CD4-positive, CD25-positive, alpha-beta regulatory T cell (primary cell): Measurements from ENCODE around the gene SORCS1. TPM values are rescaled to one million over a fixed set of nuclear protein-coding genes. Genes with fewer than 3 reads are reported as not detected.

ENCODE experiments used
- ATAC-seq, 2 donors: fragments of 150-1000 bp; cut with Tn5 transposase; one replicate each; pipeline ENCODE4 v1.10.0; 2021; ENCODE audit warnings: low read depth in 2 of 2, moderate number of reproducible peaks in 2 of 2, moderate library complexity in 1 of 2
- DNase-seq, 3 donors: peaks; one replicate each; pipeline versions ENCODE4 v3.0.0 to v3.0.0-alpha.2; 2012 to 2022; ENCODE audit warnings: mixed read lengths in 1 of 3
- H3K27ac ChIP-seq: one replicate; pipeline ENCODE4 v1.7.0; 2013; ENCODE audit warnings: mild to moderate bottlenecking, low read length; ENCODE audit not compliant: insufficient read depth, poor library complexity, severe bottlenecking
- H3K27me3 ChIP-seq: one replicate; pipeline ENCODE4 v1.7.0; 2013; ENCODE audit warnings: low read length; ENCODE audit not compliant: control insufficient read depth, insufficient read depth
- H3K36me3 ChIP-seq: one replicate; pipeline ENCODE4 v1.7.0; 2013; ENCODE audit warnings: mild to moderate bottlenecking, low read length, moderate library complexity; ENCODE audit not compliant: control insufficient read depth, insufficient read depth
- H3K4me1 ChIP-seq: 2 replicates; pipeline ENCODE4 v1.7.0; 2013; ENCODE audit warnings: mild to moderate bottlenecking, low read length; ENCODE audit not compliant: insufficient read depth, control insufficient read depth, poor library complexity, severe bottlenecking
- H3K4me3 ChIP-seq: one replicate; pipeline ENCODE4 v1.7.0; 2013; ENCODE audit warnings: low read depth, mild to moderate bottlenecking, low read length, moderate library complexity
- H3K9me3 ChIP-seq, 2 experiments: 1 replicate in 1 of 2; 2 replicates in 1 of 2; pipeline ENCODE4 v1.7.0; 2013; ENCODE audit warnings: low read length in 2 of 2, mild to moderate bottlenecking in 1 of 2, moderate library complexity in 1 of 2; ENCODE audit not compliant: control insufficient read depth in 2 of 2
- H3K27ac Mint-ChIP-seq, 3 donors: one replicate each; pipeline ENCODE4 v1.8.0; 2020 to 2022; ENCODE audit warnings: mild to moderate bottlenecking in 3 of 3, mixed read lengths in 3 of 3, moderate library complexity in 2 of 3
- H3K27me3 Mint-ChIP-seq: one replicate; pipeline ENCODE4 v1.8.0; 2022; ENCODE audit warnings: mild to moderate bottlenecking, mixed read lengths
- H3K36me3 Mint-ChIP-seq: one replicate; pipeline ENCODE4 v1.8.0; 2020; ENCODE audit warnings: mixed read lengths
- H3K4me1 Mint-ChIP-seq, 4 donors: one replicate each; pipeline ENCODE4 v1.8.0; 2020 to 2022; ENCODE audit warnings: mixed read lengths in 4 of 4, mild to moderate bottlenecking in 1 of 4
- H3K4me3 Mint-ChIP-seq, 4 donors: one replicate each; pipeline ENCODE4 v1.8.0; 2020 to 2022; ENCODE audit warnings: mild to moderate bottlenecking in 4 of 4, mixed read lengths in 4 of 4, moderate library complexity in 3 of 4
- H3K9me3 Mint-ChIP-seq, 7 donors: one replicate each; pipeline ENCODE4 v1.8.0; 2020 to 2022; ENCODE audit warnings: mixed read lengths in 7 of 7, mild to moderate bottlenecking in 3 of 7, moderate library complexity in 2 of 7
- polyA plus RNA-seq, 4 donors: library from polyadenylated mRNA; unstranded; fragments of 300-500 nt; fragmentation: Illumina TruSeq; gene quantifications; one replicate each; pipeline ENCODE4 v1.2.3, GENCODE V29; 2021
- total RNA-seq: library from RNA; stranded (reverse); gene quantifications from one replicate; pipeline ENCODE4 v1.2.3, GENCODE V29; 2022

The SORCS1 gene
- total and polyA plus RNA-seq, 5 donors from 2014 or later = not detected

DNA sequence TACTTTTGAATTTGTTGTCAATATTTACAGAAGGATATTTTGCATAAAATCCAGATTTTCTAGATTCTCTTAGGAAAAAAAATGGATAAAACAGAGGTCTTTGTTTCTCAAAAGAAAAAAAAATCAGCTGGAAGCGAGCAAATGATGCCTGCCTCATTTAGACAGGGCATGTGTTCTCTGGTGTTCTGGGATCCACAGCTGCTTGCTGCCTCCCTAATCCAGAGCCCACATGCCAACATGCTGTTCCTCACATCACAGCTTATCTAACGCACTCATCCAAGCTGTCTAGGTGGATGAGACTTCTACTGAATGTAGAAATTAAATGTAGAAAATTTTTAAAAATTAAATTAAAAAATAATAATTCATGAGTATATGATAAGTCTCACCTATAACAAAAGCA, 630.1 kb downstream of the SORCS1 start:
- Mint-ChIP-seq H3K9me3 (peaks cover 0 to 10% (median 3%) of the 10 kb centered on the region in 7 donors), H3K4me1 (no peaks in the 10 kb centered on the region), H3K36me3 (no peaks in the 10 kb centered on the region), H3K27ac (no peak overlapping the region), H3K4me3 (no peak overlapping the region), H3K27me3 (no peaks in the 10 kb centered on the region)
- H3K27ac ChIP-seq = no peak overlapping the region
- no peaks in the 10 kb centered on the region for H3K9me3 ChIP-seq
- no peaks in the 10 kb centered on the region for H3K36me3 ChIP-seq
- H3K27me3 ChIP-seq = no peaks in the 10 kb centered on the region
- ATAC-seq = no peak
- H3K4me3 ChIP-seq = no peak overlapping the region
- no peak for DNase-seq
- no peaks in the 10 kb centered on the region for H3K4me1 ChIP-seq

DNA sequence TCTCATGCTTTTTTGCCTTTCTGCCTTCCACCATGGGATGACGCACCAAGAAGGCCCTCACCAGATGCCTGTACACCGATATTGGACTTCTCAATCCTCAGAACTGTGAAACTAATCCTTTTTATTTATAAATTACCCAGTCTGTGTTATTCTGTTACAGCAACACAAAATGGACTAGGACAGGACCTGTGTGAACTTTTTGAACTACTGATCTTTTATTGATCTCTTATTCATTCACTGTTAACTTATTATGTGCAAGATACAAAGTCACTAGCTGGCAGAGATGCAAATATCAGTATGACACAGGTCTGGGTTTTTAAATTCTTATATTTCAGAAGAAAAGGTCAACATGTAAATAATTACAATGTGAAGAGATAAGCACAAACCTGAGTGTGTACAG, 635.8 kb downstream of the SORCS1 start:
- no peaks in the 10 kb centered on the region for H3K9me3 ChIP-seq
- no peaks in the 10 kb centered on the region for H3K36me3 Mint-ChIP-seq
- H3K4me1 Mint-ChIP-seq = no peaks in the 10 kb centered on the region

DNA sequence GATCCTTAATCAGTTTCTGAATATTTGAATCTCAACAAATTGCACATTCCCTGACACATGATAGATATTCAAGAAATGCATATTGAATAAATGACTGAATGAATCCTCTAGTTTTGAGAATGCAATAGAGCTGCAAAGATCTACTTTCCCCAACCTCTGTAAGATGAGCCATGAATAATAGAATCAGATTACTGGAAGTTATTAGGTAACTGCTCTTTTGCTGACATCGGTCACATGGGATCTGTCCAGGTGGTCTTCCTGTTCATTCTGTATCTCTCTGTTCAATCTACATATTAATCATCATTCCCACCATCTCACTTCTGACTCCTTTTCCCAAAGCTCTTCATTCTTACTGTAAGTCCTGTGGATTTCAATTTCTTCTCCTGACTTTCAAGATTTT, 638.7 kb downstream of the SORCS1 start:
- Histone ChIP-seq H3K27me3 (no peaks in the 10 kb centered on the region), H3K9me3 (no peaks in the 10 kb centered on the region), H3K4me1 (no peaks in the 10 kb centered on the region), H3K36me3 (no peaks in the 10 kb centered on the region), H3K4me3 (no peak overlapping the region), H3K27ac (no peak overlapping the region)
- no peaks in the 10 kb centered on the region for H3K27me3 Mint-ChIP-seq
- ATAC-seq = no peak
- no peaks in the 10 kb centered on the region for H3K36me3 Mint-ChIP-seq
- no peaks in the 10 kb centered on the region for H3K4me1 Mint-ChIP-seq
- H3K4me3 Mint-ChIP-seq = no peak overlapping the region
- DNase-seq = no peak
- peaks cover 1 to 7% (median 4%) of the 10 kb centered on the region in 7 donors for H3K9me3 Mint-ChIP-seq
- no peak overlapping the region for H3K27ac Mint-ChIP-seq

More for the DNA sequence above, 635.8 kb downstream of the SORCS1 start:
- Histone ChIP-seq H3K27me3 (no peaks in the 10 kb centered on the region), H3K4me3 (no peak overlapping the region), H3K27ac (no peak overlapping the region), H3K36me3 (no peaks in the 10 kb centered on the region), H3K4me1 (no peaks in the 10 kb centered on the region)
- no peak overlapping the region for H3K27ac Mint-ChIP-seq
- H3K27me3 Mint-ChIP-seq = no peaks in the 10 kb centered on the region
- H3K9me3 Mint-ChIP-seq = peaks cover 1 to 11% (median 4%) of the 10 kb centered on the region in 7 donors
- ATAC-seq = no peak
- H3K4me3 Mint-ChIP-seq = no peak overlapping the region
- no peak for DNase-seq
